COR-L47 (cell line): ENCODE data around the gene MAVS.
A peak's percentile ranks its signal among the peaks of the same experiment; 100 is the strongest.
"Not testable (repeated sequence)": the region's sequence is repeated elsewhere in the genome, so short reads cannot be mapped to it uniquely, and the experiment has no call there.

ENCODE experiments used
- DNase-seq: peaks from one replicate; lab custom pipeline; 2025; lab: John Stamatoyannopoulos, UW

Gene MAVS

DNA sequence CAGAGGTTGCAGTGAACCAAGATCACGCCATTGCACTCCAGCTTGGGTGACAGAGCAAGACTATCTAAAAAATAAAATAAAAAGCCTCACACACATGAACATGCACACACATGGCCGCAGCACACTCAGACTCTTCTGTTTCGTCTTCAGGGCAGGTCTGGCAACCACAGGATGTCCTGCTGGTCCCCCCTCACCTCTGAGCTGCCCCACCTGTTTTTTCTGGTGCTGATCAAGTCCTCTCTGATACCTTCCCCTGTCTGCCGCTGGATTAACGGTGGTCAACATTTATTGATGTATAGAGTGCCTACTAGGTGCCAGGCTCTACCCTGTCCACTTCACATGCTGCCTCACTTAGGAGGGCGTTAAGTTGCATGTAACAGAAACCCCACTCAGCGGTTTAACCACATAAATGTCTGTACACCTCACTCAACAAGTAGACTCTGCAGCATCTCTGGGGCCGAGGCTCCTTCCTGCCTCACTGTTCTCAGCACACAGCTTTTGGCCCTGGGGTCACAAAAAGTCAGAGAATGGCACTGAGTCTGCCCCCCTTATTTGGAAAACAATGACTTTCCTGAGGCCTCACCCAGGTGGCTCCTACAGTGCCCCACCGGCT, 30.8 kb upstream of the MAVS start:
- no peak for DNase-seq

DNA sequence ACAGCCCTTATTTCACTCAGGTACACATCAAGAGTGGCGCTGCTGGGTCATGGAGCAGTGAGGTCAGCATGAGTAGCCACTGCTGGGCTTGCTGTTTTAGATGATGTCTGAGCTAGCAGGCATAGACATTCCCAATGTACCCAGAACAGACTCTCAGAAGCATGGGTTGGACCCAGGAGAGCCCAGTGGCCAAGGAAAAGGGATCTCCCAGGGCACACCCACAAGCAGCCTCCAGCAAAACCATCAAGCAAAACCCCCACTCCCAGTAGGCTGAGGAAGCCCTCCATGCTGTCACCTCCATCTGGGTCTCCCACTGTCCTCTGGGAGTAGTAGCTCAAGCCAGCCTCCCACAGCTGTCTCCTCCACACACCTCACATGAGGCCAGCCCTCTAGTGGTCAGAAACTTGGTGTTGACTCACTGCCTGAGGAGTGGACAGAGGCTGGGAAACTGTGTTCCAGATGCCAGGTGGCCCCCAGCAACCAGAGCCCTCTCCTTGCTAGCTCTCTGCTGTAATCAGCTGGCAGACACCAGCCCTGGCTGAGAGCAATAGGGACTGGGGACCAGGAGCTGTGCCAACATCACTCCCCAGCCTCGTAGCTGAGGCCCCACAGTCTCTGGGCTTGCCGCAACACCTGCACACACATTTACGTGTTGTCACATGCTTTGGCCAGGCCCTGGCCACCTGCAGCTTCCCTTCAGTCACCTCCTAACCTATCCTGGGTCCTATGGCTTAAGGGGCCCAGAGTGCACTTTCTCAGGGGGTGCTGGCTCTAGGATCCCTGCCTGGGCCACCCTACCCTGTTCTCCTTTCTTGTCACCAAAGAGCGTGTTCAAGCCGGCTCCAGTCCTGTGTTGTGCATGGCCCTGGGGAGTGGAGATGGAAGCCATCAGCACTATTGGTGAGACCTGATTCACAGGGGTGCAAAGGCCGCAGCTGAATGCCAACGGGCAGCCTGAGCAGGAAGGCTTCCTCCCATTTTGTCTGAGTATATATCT, 28.2 kb upstream of the MAVS start:
- DNase-seq, result peak; percentile 90

DNA sequence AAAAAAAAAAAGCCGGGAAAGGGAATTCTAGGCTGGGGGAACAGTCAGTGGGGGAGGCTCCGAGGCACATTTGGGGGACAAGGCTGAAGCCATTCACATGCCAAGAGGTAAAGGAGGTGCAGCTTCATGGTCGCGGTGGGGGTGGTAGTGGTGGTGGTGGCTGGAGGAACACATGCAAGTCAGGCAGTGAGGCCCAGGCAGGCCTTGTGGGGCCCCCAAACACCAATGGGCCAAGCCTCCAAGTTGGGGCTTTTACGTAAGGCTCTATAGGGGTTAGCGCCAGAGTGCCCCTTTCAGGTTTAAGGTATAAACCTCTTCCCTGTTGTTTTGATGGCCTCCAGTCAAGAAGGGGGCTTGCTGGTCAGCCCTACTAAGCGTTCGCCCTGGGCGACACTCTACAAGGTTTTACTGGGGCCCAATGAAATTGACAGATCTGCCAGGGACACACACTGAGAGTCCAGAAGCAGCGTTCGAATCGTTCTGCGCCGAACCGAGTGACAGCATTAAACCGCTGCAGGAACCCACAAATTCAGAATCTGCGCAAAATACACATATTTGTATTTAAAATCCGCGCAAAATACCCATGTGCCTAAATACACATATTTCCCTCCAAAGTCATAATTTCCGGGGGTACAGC, 27.1 kb upstream of the MAVS start:
- DNase-seq, result no peak

DNA sequence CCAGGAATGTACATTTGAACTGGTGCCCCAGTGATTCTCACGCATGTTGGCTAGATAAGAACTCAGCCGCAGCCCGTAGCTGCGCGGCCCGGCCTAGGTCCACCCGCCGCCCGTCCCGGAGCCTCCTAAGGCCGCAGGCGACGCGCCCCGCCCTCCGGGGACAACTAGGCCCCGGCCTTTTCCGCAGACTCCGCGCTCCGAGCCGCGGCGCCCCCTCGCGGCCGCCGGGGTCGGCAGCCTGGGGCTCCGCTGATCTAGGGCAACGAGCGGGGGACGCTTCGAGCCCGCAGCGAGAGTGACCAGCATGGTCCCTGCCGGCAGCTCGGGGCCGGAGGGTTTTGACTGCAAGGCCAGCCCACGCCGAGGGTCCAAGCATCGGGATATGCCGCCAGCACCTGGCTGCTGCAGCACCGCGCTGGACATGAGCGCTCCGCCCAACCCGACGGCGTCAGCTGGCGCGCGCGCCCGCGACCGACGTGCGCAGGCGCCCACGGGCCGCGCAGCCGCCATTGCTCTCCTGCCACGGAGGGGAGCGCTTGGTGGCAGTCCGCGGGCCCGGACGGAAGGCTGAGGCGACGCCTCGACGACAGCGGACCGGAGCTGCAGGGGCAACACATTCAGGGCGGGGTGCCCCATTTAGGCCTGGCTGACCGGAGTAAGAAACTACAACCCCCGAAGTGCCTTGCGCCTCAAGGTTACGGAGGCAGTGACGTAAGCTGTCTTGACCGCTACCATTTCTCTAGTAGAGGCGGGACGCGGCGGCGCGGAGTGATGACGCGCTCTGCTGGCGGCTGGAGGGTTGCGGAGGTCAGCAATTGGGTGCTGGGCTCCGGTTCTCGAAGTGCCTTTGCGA, 26.4 kb upstream of the MAVS start, which contains the start of gene AP5S1:
Gene AP5S1, plus strand, starts transcription at position 500 of the 853 bp plus-strand sequence. CDS start 1,571 bp downstream, outside the sequence.
- DNase-seq, result peak; percentile 90

DNA sequence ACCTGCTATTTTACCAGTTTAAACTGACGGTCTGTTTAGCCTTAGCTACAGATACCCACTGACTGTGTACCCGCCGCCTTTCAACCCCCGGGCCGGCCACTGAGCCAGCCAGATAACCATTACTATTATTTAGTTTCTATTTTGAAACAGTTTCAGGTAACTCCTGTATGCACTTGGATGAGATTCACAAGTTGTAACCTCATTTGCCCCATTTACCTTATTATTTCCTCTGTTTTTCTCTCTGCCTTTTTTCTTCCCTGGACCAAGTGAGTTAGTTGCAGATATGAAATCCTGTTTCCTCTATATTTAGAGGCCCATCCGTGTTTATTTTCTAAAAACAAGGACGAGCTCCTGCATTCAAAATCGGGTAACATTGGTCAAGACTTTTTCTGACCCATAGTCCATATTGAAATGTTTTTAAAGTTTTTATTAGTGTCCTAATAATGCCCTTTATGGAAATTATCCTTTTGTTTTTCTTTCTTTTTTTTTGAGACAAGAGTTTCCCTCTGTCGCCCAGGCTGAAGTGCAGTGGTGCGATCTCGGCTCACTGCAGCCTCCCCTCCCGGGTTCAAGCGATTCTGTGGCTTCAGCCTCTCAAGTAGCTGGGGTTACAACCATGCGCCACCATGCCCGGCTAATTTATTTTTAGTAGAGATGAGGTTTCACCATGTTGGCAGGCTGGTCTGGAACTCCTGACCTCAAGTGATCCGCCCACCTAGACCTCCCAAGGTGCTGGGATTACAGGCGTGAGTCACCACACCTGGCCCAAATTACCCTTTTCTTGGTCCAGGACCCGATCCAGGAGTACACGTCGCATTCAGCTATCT, 25.5 kb upstream of the MAVS start:
- DNase-seq, result no peak

DNA sequence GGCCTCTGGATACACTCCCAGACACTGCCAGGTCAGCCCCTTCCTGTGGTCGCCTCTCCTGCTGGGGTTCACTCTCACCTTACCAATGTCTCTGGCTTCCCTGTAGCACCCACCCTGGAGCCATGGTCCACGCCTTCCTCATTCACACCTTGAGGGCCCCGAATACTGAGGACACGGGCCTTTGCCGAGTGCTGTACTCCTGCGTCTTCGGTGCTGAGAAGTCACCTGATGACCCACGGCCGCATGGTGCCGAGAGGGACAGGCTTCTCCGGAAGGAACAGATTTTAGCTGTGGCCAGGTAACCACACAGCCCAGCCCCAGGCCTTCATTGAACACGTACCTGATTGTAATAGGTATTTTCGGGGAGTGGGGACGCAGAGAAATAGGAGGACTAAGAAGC, 24.6 kb upstream of the MAVS start:
- DNase-seq, result no peak

DNA sequence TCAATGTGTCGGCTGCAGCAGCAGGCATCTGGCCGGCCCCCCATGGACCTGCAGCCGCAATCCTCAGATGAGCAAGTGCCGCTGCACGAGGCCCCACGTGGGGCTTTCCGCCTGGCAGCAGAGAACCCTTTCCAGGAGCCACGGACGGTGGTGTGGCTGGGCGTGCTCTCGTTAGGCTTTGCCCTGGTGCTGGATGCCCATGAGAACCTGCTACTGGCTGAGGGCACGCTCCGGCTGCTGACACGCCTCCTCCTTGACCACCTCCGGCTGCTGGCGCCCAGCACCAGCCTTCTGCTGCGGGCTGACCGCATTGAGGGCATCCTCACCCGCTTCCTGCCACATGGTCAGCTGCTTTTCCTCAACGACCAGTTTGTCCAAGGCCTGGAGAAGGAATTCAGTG, 22.8 kb upstream of the MAVS start:
- no peak for DNase-seq

DNA sequence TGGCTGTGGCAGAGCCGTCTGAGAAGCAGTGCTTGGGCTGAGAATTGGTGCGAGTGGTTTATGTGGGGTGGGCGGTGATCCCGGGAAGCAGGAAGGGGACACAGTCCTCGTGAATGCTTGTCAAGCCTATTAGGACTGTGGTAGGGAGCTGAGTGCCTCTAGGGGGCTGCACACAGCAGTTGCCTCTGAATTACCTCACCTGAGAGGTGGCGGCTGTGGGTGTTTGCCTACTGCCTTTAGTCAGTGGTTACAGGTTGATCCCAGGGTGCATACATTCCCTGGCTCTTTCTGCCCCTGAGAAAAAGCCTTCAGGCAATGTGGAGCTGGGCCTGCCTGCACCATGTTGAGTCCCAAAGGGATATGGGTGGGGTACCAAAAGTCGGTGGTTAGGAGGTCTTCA, 21.1 kb upstream of the MAVS start:
- no peak for DNase-seq

DNA sequence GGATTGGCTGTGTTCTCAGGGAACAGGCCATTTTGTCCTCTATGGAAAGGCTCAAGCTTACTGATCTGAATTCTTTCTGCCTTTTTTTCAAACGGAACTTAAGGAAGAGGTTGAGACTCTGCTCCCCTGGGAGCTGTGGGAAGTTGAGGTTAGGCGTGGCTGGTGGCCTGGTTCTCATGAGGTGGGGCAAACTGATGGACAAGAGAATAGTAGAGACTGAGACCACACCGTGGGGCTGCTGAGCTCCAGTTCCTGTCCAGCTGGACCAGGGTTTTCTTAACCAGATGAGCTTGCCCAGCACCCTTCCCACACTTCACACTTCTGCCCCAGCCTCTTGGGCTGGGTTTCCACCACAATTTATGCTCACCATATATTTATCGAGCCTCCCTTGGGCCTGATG, 20.2 kb upstream of the MAVS start:
- DNase-seq, result no peak

DNA sequence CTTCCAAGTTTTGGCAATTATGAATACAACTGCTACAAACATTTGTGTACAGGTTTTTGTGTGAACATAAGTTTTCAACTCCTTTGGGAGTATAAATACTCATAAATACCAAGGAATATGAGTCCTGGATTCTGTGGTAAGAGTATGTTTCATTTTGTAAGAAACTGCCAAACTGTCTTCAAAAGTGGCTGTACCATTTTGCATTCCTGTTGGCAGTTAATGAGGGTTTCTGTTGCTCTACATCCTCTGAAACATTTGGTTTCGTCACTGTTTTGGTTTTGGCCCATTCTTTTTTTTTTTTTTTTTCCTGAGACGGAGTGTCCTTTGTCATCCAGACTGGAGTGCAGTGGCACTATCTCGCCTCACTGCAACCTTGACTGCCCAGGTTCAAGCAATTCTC, 17.8 kb upstream of the MAVS start:
- DNase-seq, result no peak

DNA sequence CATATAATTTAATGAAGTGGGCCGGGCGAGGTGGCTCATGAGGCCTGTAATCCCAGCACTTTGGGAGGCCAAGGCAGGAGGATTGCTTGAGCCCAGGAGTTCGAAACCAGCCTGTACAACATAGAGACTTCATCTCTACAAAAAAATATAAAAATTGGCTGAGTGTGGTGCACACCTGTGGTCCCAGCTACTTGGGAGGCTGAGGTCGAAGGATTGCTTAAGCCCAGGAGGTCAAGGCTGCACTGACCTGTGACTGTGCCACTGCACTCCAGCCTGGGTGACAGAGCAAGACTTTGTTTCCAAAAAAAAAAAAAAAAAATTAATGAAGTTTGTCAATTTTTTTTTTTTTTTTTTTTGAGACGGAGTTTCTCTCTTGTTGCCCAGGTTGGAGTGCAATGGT, 16.7 kb upstream of the MAVS start:
- DNase-seq, result not testable (repeated sequence)

DNA sequence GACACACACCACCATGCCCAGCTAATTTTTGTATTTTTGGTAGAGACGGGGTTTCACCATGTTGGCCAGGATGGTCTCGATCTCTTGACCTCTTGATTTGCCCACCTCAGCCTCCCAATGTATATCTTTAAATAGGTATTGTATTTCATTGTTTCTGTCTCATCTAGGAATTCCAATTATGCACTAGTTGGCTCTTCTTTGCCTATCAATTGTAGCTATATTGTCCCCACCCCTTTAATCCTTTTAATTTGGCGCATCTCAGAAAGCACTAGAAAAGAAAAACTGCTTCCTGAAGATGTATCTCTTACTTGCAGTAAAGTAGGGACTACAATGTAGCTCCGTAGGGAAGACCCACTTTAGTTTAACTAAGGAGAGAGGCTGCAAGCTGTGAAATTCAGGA, 10.5 kb upstream of the MAVS start:
- DNase-seq, result no peak

DNA sequence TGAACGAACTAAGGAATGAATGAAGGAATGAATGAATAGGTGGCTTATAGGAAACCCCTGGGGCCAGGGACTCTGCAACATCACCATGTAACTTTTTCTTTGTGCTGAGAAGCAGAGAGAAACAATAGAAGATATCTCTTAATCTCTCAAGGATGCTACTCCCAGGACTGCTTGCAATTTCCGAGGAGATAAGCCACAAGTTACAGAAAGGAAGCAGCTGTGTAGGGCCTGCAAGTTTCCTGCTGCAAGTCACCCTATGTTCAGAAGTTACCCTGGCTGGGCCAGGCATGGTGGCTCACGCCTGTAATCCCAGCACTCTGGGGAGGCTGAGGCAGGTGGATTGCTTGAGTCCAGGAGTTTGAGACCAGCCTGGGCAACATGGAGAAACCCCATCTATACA, 7.3 kb upstream of the MAVS start:
- DNase-seq, result no peak

DNA sequence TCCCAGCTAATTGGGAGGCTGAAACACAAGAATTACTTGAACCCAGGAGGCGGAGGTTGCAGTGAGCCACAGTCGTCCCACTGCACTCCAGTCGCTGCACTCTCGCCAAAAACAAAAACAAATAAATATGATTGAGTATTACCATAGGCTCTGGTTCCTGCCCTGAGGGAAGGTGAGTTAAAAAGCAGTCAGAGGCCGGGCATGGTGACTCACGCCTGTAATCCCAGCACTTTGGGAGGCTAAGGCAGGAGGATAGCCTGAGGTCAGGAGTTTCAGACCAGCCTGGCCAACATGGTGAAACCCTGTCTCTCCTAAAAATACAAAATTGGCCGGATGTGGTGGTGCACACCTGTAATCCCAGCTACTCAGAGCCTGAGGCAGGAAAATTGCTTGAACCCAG, 6.4 kb upstream of the MAVS start:
- DNase-seq, result not testable (repeated sequence)

DNA sequence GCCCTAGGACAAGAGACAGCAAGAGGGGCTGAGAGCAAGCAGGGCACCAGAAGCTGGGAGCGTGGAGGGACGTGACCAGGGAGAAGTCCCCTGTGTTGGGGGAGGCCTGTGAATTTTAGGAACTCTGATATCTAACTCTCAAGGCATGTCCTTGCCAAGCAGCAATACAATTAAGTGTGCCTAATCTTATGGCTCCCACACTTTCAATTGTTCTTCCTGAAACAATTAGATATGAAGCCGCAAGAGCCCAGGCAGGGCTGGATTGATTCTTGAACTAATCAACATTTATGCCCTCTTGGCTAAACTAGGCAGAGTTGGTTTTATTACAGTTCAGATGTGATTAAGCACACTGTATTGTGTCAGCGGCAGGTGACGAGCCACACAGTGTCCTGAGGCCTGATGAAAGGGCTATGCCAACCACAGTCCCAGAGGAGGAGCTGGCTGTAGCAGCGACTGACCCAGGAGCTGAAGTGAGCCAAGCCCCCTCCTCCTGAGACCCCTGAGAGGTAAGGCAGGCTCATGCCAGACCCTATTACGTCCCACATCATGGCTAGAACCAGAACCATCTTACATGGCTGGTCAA, 4.2 kb upstream of the MAVS start:
- DNase-seq, result no peak

DNA sequence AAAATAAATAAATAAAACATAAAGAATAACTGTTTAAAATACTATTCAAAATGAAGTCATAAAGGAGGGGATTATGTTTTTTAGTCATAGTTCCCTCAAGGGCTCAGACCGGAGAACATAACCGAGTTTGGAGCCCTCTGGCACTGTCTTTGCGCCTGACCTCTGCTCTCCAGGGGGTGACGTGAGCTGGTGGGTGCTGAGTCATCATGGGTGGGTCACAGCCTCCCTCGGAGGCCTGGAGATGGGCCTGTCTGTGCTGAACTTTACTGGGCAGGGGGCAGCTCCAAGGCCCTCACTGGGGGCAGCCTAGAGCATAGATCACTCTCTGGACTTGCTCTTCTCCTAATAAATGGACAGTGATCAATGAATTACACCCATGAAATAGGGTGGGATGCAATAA, 3.1 kb upstream of the MAVS start:
- no peak for DNase-seq

DNA sequence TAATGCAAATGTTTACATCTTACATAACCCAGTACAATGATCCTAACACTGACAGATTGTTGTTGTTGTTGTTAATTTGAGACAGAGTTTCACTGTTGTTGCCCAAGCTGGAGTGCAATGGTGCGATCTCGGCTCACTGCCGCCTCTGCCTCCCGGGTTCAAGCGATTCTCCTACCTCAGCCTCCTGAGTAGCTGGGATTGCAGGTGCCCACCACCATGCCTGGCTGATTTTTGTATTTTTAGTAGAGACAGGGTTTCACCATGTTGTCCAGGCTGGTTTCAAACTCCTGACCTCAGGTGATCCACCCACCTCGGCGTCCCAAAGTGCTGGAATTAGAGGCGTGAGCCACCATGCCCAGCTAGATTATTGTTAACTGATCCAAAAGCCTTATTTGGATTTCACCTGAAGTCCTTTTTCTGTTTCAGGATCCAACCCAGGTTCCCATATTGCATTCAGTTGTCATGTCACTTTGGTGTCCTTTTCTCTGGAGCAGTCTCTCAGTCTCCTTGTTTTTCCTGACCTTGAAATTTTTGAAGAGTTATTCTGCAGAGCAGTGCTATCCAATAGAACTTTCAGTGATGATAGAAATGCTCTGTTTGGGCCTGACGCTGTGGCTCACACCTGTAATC, 2.5 kb upstream of the MAVS start:
- not testable (repeated sequence) for DNase-seq

DNA sequence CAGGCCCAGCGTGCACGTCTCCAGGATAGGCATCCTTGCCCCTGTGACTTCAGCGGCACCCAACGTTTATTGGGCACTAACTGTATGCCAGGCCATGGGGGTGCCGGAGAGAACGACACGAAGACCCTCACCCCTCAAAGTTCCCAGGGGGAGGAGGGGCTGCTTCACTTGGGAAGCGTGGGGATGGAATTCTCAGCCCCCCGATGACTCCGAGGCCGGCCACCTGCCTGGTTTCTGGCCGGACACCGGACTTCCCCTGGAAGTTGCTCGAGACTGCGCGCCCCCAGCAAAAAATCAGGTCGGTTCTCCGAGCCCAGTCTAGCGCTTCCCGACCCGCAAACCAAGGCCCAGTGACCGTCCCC, 275 bp upstream of the MAVS start:
- DNase-seq, result no peak

DNA sequence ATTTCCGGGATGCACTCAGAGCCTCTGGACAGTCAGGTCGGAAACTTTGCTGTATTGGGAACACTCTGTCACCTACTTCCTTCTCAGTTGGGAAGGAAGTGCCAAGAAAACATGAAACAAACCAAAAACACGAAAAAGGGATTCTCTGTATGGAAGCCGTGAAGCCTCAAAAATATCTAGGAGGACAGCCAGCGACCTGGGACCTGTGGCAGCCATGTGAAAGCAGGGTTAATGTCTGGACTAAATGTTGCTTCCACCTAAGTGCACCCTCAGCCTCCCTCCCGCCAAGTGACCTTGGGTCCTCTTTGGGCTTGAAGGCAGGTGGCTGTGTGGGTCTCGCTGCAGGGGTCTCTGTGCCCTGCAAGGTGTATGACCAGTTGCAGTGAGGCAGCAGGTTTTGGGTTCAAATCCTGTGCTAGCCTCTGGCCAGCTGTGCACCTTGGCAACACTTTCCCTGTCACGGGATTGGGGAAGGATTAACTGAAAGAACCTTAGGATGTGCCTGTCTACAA, 851 bp downstream of the MAVS start:
- DNase-seq, result no peak

DNA sequence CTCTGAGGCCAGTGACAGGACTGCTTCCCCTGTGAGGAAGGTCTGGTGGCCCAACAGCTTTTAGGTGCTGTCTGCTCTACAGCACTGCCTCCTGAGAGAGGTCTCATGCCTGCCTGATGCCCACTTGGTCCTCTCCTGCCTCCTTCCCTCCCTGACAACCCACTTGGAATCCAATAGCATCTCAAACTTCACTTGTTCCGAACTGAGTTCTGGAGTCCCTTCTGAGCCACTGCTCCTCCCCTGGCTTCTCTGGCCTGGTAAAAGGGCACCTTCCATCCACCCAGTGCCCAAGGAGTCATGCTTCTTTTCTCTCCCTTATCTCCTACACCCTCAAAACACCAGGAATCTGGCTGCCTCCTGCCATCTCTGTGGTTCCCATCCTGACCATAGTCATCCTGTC, 1.9 kb downstream of the MAVS start:
- no peak for DNase-seq
